Measurements from ENCODE around the gene FHOD1. TPM values are rescaled to one million over a fixed set of nuclear protein-coding genes. Genes with fewer than 3 reads are reported as not detected.

Gene FHOD1
- total and polyA plus RNA-seq, 2 of the 13 experiments (the other 11 are each of a cell fraction or from before 2014, with no cell fraction given) = 20.0 to 20.8 TPM

DNA sequence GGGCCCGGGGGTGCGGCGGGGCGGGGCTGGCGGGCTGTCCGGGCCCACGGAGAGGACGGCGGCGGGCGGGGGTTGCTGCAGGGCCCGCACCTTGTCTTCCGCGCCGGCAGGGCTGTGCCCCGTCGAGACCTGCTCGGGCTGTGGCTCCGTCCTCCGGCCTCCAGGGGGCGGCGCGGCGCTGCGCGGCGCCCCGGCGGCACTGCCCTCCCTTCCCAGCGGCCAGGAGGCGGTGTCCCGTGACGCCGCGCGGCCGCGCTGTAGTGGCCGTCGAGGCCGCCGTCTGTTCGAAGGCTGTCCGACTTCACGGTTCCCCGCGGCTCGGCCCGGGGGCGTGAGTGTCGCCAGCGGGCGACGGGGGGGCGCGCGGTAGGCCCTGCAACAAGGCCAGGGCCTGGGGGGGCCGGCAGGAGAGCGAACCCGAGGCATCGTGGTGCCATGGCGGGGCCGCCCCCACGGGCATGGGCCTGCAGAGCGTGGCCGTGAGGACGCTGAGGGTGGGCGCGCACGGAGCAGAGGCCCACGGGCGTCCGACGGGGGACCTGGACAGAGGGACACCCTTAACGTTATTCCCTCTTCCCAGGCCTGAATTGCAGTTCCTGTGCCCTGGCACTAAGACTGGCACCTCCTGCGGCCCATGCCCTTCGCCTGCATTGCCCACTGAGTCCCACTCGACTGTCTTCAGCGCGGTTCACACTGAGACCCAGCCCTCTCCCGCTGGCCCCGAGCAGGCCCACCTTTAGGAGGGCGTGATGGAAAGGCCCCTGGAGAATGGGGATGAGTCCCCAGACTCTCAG is 32.2 kb upstream of the FHOD1 start, which contains the start of gene PLEKHG4 (continued):
- TF ChIP-seq, protein P1, sequence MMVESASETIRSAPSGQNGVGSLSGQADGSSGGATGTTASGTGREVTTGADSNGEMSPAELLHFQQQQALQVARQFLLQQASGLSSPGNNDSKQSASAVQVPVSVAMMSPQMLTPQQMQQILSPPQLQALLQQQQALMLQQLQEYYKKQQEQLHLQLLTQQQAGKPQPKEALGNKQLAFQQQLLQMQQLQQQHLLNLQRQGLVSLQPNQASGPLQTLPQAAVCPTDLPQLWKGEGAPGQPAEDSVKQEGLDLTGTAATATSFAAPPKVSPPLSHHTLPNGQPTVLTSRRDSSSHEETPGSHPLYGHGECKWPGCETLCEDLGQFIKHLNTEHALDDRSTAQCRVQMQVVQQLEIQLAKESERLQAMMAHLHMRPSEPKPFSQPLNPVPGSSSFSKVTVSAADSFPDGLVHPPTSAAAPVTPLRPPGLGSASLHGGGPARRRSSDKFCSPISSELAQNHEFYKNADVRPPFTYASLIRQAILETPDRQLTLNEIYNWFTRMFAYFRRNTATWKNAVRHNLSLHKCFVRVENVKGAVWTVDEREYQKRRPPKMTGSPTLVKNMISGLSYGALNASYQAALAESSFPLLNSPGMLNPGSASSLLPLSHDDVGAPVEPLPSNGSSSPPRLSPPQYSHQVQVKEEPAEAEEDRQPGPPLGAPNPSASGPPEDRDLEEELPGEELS (CRISPR knock-in tag; IDR thresholded peaks at IDR 0.05) = no peak
- TF ChIP-seq ATRX (CRISPR knock-in tag; IDR thresholded peaks at IDR 0.05; ENCODE audit: borderline replicate concordance) (no peak), ELF3 (CRISPR knock-in tag; IDR thresholded peaks at IDR 0.05) (peak; percentile 47; the same call in 1 of the 2 replicates), ZNF354B (CRISPR knock-in tag; IDR thresholded peaks at IDR 0.05) (no peak), POLR2AphosphoS5 (IDR thresholded peaks at IDR 0.05; ENCODE audit: low read depth, low read length) (peak; percentile 51), CREB1 (IDR thresholded peaks at IDR 0.05) (no peak), CREB1 (CRISPR knock-in tag; IDR thresholded peaks at IDR 0.05) (no peak), ZNF235 (CRISPR knock-in tag; IDR thresholded peaks at IDR 0.05; ENCODE audit: borderline replicate concordance) (no peak), SMAD9 (CRISPR knock-in tag; IDR thresholded peaks at IDR 0.05) (no peak), SATB2 (CRISPR knock-in tag; IDR thresholded peaks at IDR 0.05) (no peak), ZBTB42 (CRISPR knock-in tag; IDR thresholded peaks at IDR 0.05) (no peak), RBM39 (IDR thresholded peaks at IDR 0.05; ENCODE audit: low read depth, low read length, poor library complexity, severe bottlenecking) (peak; percentile 76), MED1 (CRISPR knock-in tag; IDR thresholded peaks at IDR 0.05) (peak; percentile 40; the same call in 1 of the 2 replicates), ZFP1 (CRISPR knock-in tag; IDR thresholded peaks at IDR 0.05) (no peak)
- TF ChIP-seq, protein P2, sequence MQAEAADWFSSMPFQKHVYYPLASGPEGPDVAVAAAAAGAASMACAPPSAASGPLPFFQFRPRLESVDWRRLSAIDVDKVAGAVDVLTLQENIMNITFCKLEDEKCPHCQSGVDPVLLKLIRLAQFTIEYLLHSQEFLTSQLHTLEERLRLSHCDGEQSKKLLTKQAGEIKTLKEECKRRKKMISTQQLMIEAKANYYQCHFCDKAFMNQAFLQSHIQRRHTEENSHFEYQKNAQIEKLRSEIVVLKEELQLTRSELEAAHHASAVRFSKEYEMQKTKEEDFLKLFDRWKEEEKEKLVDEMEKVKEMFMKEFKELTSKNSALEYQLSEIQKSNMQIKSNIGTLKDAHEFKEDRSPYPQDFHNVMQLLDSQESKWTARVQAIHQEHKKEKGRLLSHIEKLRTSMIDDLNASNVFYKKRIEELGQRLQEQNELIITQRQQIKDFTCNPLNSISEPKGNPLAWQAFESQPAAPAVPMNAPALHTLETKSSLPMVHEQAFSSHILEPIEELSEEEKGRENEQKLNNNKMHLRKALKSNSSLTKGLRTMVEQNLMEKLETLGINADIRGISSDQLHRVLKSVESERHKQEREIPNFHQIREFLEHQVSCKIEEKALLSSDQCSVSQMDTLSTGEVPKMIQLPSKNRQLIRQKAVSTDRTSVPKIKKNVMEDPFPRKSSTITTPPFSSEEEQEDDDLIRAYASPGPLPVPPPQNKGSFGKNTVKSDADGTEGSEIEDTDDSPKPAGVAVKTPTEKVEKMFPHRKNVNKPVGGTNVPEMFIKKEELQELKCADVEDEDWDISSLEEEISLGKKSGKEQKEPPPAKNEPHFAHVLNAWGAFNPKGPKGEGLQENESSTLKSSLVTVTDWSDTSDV (CRISPR knock-in tag; IDR thresholded peaks at IDR 0.05) = no peak; the same call in 1 of the 2 replicates
- TF ChIP-seq, protein P3, sequence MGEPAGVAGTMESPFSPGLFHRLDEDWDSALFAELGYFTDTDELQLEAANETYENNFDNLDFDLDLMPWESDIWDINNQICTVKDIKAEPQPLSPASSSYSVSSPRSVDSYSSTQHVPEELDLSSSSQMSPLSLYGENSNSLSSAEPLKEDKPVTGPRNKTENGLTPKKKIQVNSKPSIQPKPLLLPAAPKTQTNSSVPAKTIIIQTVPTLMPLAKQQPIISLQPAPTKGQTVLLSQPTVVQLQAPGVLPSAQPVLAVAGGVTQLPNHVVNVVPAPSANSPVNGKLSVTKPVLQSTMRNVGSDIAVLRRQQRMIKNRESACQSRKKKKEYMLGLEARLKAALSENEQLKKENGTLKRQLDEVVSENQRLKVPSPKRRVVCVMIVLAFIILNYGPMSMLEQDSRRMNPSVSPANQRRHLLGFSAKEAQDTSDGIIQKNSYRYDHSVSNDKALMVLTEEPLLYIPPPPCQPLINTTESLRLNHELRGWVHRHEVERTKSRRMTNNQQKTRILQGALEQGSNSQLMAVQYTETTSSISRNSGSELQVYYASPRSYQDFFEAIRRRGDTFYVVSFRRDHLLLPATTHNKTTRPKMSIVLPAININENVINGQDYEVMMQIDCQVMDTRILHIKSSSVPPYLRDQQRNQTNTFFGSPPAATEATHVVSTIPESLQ (CRISPR knock-in tag; conservative IDR thresholded peaks at IDR 0.05) = no peak
- TF ChIP-seq, protein P4, sequence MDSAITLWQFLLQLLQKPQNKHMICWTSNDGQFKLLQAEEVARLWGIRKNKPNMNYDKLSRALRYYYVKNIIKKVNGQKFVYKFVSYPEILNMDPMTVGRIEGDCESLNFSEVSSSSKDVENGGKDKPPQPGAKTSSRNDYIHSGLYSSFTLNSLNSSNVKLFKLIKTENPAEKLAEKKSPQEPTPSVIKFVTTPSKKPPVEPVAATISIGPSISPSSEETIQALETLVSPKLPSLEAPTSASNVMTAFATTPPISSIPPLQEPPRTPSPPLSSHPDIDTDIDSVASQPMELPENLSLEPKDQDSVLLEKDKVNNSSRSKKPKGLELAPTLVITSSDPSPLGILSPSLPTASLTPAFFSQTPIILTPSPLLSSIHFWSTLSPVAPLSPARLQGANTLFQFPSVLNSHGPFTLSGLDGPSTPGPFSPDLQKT (CRISPR knock-in tag; IDR thresholded peaks at IDR 0.05; ENCODE audit: borderline replicate concordance) = 0 out of 2 replicates have a peak, but pooled peaks have one; percentile 11
